Measurements from ENCODE around the gene UBE2J2.

GRCh38 chr1:1275836-1276235 is 2.2 kb upstream of the UBE2J2 start:
- TF ChIP-seq CTCF (IDR thresholded peaks at IDR 0.05; ENCODE audit: low read depth, low read length, poor library complexity, severe bottlenecking) (no peak), EZH2phosphoT487 (IDR thresholded peaks at IDR 0.05; ENCODE audit: borderline replicate concordance, low read length) (no peak)
